GM19372 (cell line): ENCODE results near the gene INPP4A.
A peak's percentile ranks its signal among the peaks of the same experiment; 100 is the strongest.

ENCODE experiments used
- ATAC-seq: cut with Tn5 transposase; IDR thresholded peaks from one replicate; pipeline ENCODE4 v1.9.1; 2021; ENCODE audit warnings: mild to moderate bottlenecking, low read depth, moderate library complexity; ENCODE audit not compliant: unreplicated experiment

The INPP4A gene

DNA sequence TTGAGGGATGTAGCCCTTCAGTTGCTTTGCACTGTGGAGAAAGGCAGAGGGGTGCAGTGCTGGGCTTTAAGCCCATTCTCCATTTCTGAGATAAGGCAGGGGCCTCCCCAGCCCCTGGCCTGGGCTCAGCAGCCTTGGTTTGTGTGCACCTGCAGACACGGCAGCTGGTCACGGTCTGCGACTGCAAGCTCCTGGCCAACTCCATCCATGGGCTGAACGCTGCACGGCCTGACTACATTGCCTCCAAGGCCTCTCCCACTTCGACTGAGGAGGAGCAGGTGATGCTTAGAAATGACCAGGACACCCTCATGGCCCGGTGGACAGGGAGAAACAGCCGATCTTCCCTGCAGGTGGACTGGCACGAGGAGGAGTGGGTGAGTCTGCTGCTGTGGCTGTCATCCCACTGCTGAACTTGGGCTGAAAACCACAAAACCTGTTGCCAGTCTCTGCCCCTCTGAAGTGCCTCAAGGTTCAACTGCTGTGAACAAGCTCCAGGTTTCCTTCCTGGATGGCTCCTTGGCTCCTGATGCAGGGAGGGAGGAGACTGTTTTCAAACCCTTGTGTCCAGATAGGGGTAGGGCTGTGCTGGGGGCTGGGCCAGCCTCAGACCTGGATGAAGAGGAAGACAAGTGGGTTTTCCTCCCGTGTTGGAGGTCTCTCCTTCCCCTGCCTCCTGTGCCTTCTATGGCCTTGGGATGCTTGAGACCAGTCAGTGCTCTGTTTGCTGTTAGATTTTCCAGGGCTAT is 109.6 kb downstream of the INPP4A start:
- ATAC-seq = no peak

GRCh38 chr2:98555696-98556095 is 111.0 kb downstream of the INPP4A start:
- ATAC-seq = no peak

- ATAC-seq = peak; percentile 88
Observed at GRCh38 chr2:98556344-98557033, 111.8 kb downstream of the INPP4A start.

DNA sequence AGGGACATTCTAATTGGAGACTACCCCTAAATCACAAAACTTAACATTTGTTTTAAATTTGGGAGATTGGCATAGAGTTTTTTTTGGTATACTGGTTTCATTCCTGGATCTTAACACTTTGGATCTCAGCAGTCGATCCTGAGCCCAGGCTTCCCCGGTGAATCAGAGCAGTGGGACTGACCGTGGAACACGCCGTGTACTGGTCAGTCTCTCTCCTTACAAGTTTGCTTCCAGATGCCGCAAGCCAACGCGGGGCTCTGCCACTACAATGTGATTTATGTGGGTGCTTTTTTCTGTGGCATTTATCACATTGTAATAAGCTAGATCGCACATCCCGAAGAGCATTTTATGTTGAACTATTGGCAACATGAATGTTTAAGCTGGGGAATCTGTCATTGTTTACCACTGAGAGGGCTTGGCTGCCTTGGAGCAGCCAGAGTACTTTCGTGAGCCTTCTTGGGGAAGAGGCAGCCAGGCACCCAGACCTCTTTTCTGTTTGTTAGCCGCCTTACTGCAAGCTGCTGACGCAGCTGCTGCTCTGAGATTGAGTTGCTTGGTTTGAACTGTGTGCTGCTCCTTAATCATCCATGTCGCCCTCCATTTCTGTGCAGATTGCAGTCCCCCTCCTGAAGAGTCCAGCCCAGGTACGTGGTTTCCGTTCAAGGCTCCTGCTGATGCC is 114.3 kb downstream of the INPP4A start:
- no peak for ATAC-seq

- ATAC-seq = no peak
Observed at GRCh38 chr2:98559581-98559980, 114.9 kb downstream of the INPP4A start.

GRCh38 chr2:98560256-98560771 is 115.7 kb downstream of the INPP4A start:
- ATAC-seq = no peak

- no peak for ATAC-seq
Observed at GRCh38 chr2:98561018-98561417, 116.4 kb downstream of the INPP4A start.

GRCh38 chr2:98561902-98562695 is 117.4 kb downstream of the INPP4A start:
- no peak for ATAC-seq

- no peak for ATAC-seq
Observed at GRCh38 chr2:98563394-98563793, 118.7 kb downstream of the INPP4A start.

DNA sequence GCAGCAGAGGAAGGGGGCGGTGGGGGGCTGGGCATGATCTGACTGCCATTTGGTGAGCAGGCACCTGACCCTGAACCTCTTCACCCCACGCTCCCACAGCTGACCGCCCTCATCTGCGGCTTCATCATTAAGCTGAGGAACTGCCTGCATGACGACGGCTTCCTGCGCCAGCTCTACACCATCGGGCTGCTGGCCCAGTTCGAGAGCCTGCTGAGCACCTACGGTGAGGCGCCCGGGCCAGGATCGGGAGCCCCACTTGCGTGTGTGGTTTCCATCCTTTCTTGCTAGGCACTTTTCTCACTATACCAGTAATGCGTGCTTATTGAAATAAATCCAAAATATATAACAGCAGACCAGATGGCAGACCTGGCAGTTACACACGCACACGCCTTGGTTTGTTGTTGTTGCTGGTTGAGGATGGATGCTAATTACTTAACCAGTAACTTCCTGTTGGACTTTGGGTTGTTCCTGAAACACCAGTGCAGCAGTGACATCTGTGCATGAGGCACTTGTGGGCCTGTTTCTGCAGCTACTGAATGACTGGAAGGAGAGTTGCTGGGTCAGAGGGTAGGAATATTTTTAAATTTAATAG is 120.0 kb downstream of the INPP4A start:
- ATAC-seq = no peak

GRCh38 chr2:98565286-98565860 is 120.7 kb downstream of the INPP4A start:
- ATAC-seq = no peak

- ATAC-seq = no peak
Observed at GRCh38 chr2:98565941-98566340, 121.3 kb downstream of the INPP4A start.

DNA sequence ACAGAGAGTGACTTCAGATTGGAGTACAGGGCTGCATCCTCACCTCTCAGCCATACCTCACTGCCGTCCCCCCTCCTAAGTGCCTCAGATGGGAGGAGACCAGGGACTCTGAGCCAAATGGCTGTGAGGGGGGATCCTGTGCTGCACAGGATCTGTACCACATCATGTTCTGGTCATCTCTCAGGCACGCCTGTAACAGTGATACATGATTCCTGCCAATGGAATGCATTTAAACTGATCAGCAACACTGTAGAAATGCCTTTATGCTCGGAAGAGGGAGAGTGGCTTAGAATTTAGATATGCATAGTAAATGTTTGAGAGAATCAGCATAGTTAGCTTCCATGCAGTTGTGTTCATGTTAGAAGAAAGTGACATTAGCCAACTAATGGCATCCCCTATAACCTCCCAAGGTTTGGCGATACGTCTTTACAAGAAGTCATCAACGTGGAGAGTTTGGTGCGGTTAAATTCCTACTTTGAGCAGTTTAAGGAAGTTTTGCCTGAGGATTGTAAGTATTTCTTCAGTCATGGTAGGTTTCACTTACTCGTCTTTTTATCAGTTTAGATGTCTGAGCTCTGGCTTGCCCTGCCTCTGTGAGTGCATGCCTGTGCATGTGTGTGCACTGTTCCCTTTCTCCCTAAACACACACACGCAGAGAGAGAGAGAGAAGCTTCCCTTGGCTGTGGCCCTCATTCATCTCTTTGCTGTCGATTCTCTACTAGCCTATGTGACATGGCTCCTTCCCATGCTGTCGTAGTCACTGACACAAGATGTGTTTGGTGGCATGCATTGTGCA is 123.7 kb downstream of the INPP4A start:
- no peak for ATAC-seq

DNA sequence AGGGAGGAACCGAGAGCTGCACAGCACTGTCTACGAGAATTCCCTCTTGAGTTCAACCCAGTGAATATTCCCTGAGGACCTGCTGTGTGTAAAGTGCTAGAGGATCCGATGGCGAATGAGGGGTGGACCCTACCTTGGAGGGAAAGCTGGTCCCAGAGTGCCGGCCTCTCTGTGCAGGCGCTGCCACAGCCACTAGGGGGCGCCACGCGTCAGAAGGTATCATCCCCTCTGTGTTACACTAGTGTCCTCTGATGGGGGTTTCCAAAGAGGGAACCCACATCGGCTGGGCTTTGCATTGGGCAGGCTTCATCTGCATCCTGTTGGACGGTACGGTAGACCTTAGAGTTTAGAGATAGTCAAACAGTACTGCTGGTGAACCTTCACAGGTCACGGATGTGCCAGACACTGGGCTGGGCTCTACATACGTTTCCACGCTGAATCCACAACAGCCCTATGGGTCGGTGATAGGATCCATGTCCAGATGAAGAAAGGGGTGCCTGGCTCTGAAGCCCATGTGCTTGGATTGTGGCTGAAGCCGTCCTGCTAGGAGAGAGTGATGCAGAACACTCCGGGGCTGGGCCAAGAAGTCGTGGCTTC is 124.6 kb downstream of the INPP4A start:
- ATAC-seq = no peak

DNA sequence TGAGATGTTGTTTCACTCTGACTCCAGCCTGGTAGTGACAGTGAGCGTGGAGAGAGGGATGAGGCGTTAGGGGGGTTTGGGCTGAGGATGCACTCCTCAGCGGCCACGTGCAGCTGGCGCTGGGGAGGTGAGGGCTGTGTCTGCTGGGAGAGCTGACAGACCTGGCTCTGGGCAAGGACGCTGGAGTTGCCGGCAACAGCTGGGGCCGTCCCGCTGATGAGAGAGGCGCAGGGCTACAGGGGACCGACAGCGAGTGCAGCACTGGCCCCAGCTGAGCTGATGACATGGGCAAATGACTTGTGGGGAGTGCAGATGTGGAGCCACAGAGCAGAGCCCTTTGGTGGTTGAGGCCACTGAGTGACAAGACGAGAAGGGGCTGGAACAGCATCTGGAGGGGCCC is 125.3 kb downstream of the INPP4A start:
- no peak for ATAC-seq

GRCh38 chr2:98570356-98570755 is 125.7 kb downstream of the INPP4A start:
- no peak for ATAC-seq

DNA sequence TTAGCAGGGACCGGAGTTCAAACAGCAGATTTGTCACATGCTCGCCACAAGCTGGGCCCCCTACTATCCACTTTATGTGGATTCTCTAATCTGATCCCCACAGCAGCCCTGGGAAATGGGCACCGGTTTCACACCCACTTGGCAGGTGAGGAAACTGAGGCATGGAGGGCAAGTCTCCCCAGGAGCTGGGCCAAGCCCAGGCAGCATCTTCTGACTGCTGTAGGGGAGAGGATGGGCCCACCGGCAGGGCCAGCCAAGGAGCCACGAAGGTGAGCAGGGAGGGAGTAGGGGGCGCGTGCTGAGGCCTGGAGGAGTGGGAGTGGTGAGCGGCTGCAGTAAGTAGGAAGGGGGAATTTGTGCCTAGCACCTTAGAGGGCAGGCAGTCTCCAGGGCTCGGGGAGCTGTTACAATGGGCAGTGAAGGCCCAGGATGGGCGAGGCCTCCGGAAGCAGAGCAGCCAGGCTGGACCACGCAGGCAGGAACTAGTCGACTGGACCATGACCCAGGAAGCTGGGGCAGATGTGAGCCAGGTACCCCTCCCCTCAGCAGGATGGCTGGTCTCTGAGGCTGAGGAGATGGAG is 126.6 kb downstream of the INPP4A start:
- ATAC-seq = no peak

DNA sequence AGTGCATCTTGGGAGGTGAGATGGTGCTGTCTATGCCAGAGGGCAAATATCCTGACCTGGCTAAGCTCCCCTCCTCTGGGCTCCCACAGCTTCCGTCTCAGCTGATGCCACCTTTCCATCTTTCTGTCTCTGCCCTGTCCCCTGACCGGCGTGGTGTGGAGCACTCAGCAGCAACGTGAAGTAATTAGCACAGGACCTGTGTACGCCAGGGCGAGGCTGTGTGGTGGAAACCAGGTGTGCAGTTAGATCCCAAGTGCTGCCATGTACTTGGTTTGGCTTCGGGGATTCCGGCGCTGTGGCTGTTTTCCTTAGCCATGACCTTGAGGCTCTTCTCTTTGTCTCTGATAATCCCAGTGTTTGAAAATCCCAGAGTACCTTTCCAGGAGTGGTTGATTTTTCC is 127.1 kb downstream of the INPP4A start:
- no peak for ATAC-seq
